ENCODE data around the gene HMGXB4.

DNA sequence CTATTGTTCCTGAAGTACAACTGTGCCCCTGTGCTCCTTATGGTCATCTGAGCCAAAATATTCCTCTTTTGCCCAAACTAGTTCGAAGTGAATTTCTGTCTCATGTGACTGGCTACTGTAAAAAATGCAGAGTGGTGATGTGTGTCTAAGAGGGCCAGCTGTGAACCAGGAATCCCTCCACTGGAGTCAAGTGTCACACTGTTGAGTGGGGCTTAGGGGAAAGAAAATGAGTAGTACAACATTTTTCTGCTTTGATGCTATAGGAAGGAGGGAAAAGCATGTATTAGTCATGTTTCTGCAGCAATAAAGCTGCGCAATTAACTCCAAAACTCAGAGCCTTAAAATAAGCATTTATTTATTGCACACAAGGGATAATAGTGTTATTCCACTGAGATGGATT lies 39.8 kb upstream of the HMGXB4 start:
- TF ChIP-seq POLR2AphosphoS5 (IDR thresholded peaks at IDR 0.05) (no peak), EP300 (IDR thresholded peaks at IDR 0.05) (no peak)
- TF ChIP-seq, protein P1, sequence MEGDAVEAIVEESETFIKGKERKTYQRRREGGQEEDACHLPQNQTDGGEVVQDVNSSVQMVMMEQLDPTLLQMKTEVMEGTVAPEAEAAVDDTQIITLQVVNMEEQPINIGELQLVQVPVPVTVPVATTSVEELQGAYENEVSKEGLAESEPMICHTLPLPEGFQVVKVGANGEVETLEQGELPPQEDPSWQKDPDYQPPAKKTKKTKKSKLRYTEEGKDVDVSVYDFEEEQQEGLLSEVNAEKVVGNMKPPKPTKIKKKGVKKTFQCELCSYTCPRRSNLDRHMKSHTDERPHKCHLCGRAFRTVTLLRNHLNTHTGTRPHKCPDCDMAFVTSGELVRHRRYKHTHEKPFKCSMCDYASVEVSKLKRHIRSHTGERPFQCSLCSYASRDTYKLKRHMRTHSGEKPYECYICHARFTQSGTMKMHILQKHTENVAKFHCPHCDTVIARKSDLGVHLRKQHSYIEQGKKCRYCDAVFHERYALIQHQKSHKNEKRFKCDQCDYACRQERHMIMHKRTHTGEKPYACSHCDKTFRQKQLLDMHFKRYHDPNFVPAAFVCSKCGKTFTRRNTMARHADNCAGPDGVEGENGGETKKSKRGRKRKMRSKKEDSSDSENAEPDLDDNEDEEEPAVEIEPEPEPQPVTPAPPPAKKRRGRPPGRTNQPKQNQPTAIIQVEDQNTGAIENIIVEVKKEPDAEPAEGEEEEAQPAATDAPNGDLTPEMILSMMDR (IDR thresholded peaks at IDR 0.05) = no peak

Data from suprapubic skin (tissue), 4 donors.